Right kidney (tissue), 1 donor: ENCODE measurements around the gene CHCHD10.

Experiments used
- DNase-seq: peaks from one replicate; pipeline ENCODE4 v3.0.0-alpha.2; 2016

CHCHD10 gene

DNA sequence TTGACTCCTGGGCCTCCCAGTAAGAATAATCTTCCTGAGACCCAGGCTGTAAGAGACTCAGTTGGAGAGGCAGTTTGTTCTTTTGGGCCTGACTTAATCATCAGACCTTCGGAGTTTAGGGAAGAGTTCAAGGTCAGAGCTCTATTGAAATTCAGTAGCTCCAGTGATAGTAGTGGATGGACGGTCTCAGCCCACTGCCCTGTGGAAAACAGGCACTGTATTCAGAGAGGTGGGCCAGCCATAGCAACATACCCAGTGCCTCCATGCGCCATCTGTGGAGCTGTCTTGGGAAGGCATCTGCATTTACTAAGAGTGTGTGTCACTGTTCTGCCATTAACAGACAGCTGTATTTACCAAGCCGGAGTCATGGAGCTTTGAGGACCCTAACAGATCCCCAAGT, 21.9 kb upstream of the CHCHD10 start:
- DNase-seq: no peak

DNA sequence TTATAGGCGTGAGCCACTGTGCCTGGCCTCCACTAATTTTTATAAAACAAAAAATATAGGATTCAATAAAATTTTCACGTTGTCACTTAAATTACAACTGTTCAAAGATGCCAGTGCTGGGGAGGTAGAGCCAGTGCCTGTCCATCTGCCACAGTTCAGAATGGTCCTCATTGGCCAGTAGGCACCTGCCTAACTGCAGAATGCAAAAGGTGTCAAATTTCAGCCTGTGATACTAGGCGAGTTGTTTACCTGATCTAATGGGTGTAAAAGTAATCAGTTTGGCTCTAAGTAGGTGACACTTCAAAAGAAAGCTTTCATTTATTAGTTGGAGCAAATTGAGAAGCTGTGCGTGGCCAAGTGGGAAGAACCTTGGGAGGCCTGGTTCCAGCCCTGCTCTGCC, 21.3 kb upstream of the CHCHD10 start:
- DNase-seq: no peak

- DNase-seq: no peak
Observed at GRCh38 chr22:23787910-23788309, 20.1 kb upstream of the CHCHD10 start.

- no peak for DNase-seq
Observed at GRCh38 chr22:23787600-23787896, 19.8 kb upstream of the CHCHD10 start.

DNA sequence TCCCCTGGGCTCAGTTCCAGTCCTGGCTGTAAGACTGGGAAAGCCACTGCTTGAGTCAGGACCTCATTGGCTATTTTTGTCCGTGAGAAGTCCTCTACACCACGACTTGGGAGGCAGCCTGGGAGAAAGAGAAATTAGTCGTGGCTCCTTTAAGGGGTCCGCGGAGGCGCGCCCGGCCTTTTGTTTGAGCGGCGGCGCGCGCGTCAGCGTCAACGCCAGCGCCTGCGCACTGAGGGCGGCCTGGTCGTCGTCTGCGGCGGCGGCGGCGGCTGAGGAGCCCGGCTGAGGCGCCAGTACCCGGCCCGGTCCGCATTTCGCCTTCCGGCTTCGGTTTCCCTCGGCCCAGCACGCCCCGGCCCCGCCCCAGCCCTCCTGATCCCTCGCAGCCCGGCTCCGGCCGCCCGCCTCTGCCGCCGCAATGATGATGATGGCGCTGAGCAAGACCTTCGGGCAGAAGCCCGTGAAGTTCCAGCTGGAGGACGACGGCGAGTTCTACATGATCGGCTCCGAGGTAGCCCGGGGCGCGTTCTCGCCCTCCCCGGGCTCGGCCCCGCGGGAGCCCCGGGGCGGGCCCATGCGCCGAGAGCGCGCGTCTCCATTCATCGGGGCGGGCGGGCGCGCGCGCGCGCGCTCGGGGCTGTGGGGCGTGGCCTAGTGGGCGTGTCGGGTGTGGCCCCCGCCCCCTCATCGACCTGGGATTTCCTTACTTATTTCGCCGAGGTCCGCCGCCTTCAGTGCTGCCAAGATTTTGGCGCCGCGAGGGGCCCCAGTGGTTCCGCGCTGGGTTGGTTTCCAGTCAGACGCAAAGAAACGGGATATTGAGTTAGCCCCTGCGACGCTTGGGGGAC, 19.2 kb upstream of the CHCHD10 start, which contains the start of gene SMARCB1:
TSS of gene SMARCB1 (plus strand) at position 215 of the 848 bp plus-strand sequence. CDS start at position 419, 204 bp downstream.
- peak; percentile 96 for DNase-seq

DNA sequence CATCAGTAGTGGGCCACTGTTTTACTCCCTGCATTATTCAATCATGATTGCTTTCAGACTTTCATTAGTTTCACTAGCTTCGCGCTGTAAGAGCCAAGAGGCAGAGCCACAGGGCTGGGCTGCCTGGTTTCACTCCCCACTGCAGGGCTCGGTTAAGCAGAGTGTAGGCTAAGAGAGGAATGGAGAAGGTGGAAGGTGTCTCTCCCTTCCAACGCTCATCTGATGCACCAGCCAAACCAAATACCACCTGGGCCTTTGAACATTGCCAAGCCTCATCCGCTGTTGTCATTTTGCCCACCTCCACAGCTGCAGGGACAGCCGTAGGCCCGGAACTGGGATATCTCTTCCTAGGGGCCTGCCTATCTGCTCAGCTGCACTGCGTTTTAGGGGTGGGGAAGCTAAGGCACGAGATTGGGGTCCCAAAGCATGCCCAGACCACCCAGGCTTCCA, 18.5 kb upstream of the CHCHD10 start:
- no peak for DNase-seq

GRCh38 chr22:23784215-23784732, 16.5 kb upstream of the CHCHD10 start:
- no peak for DNase-seq

DNA sequence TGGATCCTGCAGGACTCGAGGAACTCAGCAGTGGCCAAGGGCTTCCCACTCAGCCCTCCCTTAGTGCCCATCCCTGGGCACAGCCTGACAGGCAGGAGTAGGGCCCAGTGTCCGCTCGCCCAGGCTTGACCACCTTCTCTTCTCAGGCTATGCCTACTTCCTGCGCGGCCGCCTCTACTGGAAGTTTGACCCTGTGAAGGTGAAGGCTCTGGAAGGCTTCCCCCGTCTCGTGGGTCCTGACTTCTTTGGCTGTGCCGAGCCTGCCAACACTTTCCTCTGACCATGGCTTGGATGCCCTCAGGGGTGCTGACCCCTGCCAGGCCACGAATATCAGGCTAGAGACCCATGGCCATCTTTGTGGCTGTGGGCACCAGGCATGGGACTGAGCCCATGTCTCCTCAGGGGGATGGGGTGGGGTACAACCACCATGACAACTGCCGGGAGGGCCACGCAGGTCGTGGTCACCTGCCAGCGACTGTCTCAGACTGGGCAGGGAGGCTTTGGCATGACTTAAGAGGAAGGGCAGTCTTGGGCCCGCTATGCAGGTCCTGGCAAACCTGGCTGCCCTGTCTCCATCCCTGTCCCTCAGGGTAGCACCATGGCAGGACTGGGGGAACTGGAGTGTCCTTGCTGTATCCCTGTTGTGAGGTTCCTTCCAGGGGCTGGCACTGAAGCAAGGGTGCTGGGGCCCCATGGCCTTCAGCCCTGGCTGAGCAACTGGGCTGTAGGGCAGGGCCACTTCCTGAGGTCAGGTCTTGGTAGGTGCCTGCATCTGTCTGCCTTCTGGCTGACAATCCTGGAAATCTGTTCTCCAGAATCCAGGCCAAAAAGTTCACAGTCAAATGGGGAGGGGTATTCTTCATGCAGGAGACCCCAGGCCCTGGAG, 15.7 kb upstream of the CHCHD10 start:
- no peak for DNase-seq

GRCh38 chr22:23782703-23783102, 14.9 kb upstream of the CHCHD10 start:
- no peak for DNase-seq

GRCh38 chr22:23782252-23782651, 14.5 kb upstream of the CHCHD10 start:
- DNase-seq: no peak

DNA sequence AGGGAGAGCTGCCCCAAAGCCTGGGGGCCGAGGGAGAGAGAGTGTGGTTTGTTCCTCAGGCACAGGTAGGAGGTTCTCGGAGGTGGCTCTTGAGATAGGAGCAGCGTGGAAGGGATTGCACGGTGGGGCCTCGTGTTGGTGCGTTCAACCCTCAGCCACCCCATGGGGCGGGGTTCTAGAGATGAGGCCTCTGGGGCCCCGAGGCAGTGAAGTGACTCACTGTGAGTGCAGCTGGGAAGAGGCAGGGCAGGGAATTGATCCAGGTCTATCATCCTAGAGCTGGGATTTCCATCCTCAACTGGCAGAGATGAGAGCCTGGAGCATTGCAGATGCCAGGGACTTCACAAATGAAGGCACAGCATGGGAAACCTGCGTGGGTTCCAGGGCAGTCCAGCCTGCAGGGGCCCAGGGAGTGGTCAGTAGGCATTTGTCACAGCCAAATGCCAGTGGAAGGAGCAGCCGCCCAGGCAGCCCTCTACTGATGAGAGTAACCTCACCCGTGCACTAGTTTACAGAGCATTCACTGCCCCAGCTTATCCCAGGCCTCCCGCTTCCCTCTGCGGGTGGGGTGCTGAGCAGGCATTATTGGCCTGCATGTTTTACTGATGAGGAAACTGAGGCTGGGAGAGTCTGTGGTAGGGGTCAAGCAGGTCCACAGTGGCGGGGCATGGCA, 13.9 kb upstream of the CHCHD10 start:
- DNase-seq: no peak

- DNase-seq: no peak
Observed at GRCh38 chr22:23781065-23781464, 13.3 kb upstream of the CHCHD10 start.

DNA sequence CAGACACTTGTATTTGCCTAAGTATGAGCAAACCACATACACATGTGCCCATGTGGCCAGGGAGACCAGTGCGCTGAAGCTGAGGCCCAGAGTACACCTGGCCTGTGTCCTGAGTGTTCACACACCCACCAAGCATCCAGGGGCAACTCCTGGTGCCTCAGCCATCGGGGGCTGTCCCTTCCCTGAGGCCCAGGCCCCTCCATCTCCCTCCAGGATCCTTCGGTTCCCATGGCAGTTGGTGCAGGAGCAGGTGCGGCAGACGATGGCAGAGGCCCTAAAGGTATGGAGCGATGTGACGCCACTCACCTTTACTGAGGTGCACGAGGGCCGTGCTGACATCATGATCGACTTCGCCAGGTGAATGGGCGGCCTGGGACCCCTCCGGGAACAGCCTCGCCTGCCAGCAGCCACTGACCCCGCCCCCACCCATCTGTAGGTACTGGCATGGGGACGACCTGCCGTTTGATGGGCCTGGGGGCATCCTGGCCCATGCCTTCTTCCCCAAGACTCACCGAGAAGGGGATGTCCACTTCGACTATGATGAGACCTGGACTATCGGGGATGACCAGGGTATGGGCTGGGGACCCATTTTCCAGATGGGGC, 12.5 kb upstream of the CHCHD10 start:
- DNase-seq: no peak

- DNase-seq: no peak
Observed at GRCh38 chr22:23779731-23780130, 12.0 kb upstream of the CHCHD10 start.

GRCh38 chr22:23779083-23779482, 11.3 kb upstream of the CHCHD10 start:
- no peak for DNase-seq

- no peak for DNase-seq
Observed at GRCh38 chr22:23778577-23778900, 10.8 kb upstream of the CHCHD10 start.

DNA sequence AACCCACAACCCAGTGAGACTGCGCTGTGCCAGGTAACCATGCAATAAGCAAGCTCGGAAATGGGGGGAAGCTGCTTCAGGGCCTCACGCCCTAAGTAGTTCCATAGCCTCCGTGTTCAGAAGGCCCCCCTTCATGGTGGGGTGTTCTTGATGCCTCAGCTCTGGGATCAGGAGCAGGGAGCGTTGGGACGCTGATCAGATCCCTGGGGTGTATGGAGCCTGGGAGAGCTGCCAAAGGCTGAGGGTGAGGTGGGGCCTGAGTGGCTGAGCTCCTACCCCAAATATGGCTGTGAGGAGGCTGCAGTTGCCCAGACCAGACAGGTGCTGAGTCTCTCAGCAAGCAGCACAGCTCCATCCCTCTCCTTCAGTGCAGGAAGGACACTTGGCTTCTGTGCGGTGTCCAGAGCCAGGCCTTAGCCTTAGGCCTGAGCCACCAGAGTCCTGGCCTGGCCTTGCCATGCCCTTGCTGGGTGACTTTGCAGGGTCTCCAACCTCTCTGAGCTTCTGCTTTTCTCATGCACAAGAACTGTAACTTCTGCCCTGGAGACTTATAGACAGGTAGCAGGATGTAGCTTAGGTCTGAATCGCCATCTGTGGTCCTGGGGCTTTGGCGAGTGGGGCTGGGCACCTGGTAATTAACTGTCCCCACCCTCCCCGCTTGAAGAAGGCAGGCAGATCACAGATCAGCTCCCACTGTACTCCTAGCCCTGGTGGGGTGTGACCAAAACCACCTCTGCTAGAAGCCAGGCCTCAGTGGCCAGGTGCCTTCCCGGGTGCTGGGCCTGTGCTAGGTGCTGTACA, 10.2 kb upstream of the CHCHD10 start:
- DNase-seq: no peak

GRCh38 chr22:23775779-23776375, 8.1 kb upstream of the CHCHD10 start:
- no peak for DNase-seq

DNA sequence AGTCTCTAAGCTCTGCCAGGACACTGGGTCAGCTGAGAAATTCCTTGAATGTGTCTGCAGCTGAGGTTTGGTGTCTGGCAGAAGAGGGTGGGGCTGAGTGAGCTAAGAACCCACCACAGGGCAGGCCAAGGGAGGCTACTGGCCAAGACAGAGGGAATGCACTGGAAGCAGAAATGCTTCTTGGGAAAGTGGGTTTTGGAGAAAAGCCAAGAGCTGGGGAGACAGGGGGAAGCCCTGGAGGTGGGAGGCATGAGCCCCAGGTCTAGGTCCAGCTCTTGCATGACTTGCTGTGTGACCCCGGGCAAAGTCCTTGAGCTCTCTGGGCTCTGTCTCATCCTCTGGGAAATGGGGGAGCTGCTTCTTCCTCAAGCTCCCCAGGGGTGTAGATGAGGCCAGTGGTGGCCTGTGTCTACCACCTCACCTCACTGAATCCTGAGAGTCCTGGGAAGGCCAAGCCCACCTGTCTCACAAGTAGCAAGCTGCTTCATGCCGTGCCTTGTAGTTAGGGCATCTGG, 7.2 kb upstream of the CHCHD10 start:
- DNase-seq: no peak

- no peak for DNase-seq
Observed at GRCh38 chr22:23774114-23774921, 6.5 kb upstream of the CHCHD10 start.
